ENCODE data around the gene ANGPTL2. TPM values are rescaled to one million over a fixed set of nuclear protein-coding genes. Genes with fewer than 3 reads are reported as not detected.

The ANGPTL2 gene
- total RNA-seq, 2 experiments from 2014 or later = not detected

- Mint-ChIP-seq H3K9me3 (ENCODE audit: insufficient read depth) (no peaks in the 10 kb centered on the region), H3K36me3 (ENCODE audit: low read depth) (no peaks in the 10 kb centered on the region), H3K27ac (no peak overlapping the region), H3K27me3 (ENCODE audit: low read depth) (no peaks in the 10 kb centered on the region), H3K4me1 (ENCODE audit: low read depth) (peaks cover 22% of the 10 kb centered on the region), H3K4me3 (no peak overlapping the region)
- DNase-seq (no peak), ATAC-seq (no peak)
- ChIA-PET CTCF (interaction anchor here (2.1 kb wide), 1 partner anchor 68 kb away, joined by 5 read pairs; no protein-coding TSS in a partner anchor), POLR2A (no interaction called here)
Observed at GRCh38 chr9:127053960-127054359, 68.5 kb downstream of the ANGPTL2 start.

- ATAC-seq = no peak
- CTCF ChIA-PET = no interaction called here
Observed at GRCh38 chr9:127053057-127053821, 69.2 kb downstream of the ANGPTL2 start.

GRCh38 chr9:127051881-127052595 lies 70.4 kb downstream of the ANGPTL2 start:
- no peak for DNase-seq
- peaks cover 3% of the 10 kb centered on the region for H3K36me3 Mint-ChIP-seq (ENCODE audit: low read depth)
- H3K4me1 Mint-ChIP-seq (ENCODE audit: low read depth) = peaks cover 31% of the 10 kb centered on the region
- no peaks in the 10 kb centered on the region for H3K9me3 Mint-ChIP-seq (ENCODE audit: insufficient read depth)
- H3K27ac Mint-ChIP-seq = no peak overlapping the region
- H3K27me3 Mint-ChIP-seq (ENCODE audit: low read depth) = no peaks in the 10 kb centered on the region
- H3K4me3 Mint-ChIP-seq = no peak overlapping the region
- ATAC-seq = no peak
- ChIA-PET POLR2A (no interaction called here), CTCF (no interaction called here)

More at GRCh38 chr9:127053057-127053821, 69.2 kb downstream of the ANGPTL2 start:
- Mint-ChIP-seq H3K27me3 (ENCODE audit: low read depth) (no peaks in the 10 kb centered on the region), H3K27ac (no peak overlapping the region), H3K4me1 (ENCODE audit: low read depth) (peaks cover 26% of the 10 kb centered on the region), H3K4me3 (no peak overlapping the region), H3K36me3 (ENCODE audit: low read depth) (no peaks in the 10 kb centered on the region), H3K9me3 (ENCODE audit: insufficient read depth) (no peaks in the 10 kb centered on the region)
- POLR2A ChIA-PET = no interaction called here
- DNase-seq = no peak

- Mint-ChIP-seq H3K4me1 (ENCODE audit: low read depth) (peaks cover 33% of the 10 kb centered on the region), H3K27me3 (ENCODE audit: low read depth) (peaks cover 4% of the 10 kb centered on the region), H3K27ac (peak overlapping the region; percentile 44), H3K4me3 (no peak overlapping the region), H3K36me3 (ENCODE audit: low read depth) (peaks cover 3% of the 10 kb centered on the region), H3K9me3 (ENCODE audit: insufficient read depth) (no peaks in the 10 kb centered on the region)
- ChIA-PET CTCF (interaction anchor here (1.5 kb wide), 1 partner anchor 110 kb away, joined by 3 read pairs; no protein-coding TSS in a partner anchor), POLR2A (interaction anchor here (0.6 kb wide), 1 partner anchor 129 kb away, joined by 3 read pairs; no protein-coding TSS in a partner anchor)
- no peak for DNase-seq
- ATAC-seq = no peak
Observed at GRCh38 chr9:127050591-127051001, 71.8 kb downstream of the ANGPTL2 start.

GRCh38 chr9:127050152-127050551 lies 72.3 kb downstream of the ANGPTL2 start:
- ChIA-PET POLR2A (interaction anchor here (0.6 kb wide), 1 partner anchor 129 kb away, joined by 3 read pairs; no protein-coding TSS in a partner anchor), CTCF (interaction anchor here (1.5 kb wide), 1 partner anchor 110 kb away, joined by 3 read pairs; no protein-coding TSS in a partner anchor)
- Mint-ChIP-seq H3K4me1 (ENCODE audit: low read depth) (peaks cover 33% of the 10 kb centered on the region), H3K36me3 (ENCODE audit: low read depth) (peaks cover 3% of the 10 kb centered on the region), H3K4me3 (no peak overlapping the region), H3K27ac (no peak overlapping the region), H3K9me3 (ENCODE audit: insufficient read depth) (no peaks in the 10 kb centered on the region), H3K27me3 (ENCODE audit: low read depth) (peaks cover 4% of the 10 kb centered on the region)
- ATAC-seq = no peak
- no peak for DNase-seq

GRCh38 chr9:127049581-127049980 lies 72.9 kb downstream of the ANGPTL2 start:
- Mint-ChIP-seq H3K4me3 (no peak overlapping the region), H3K27me3 (ENCODE audit: low read depth) (peaks cover 6% of the 10 kb centered on the region), H3K9me3 (ENCODE audit: insufficient read depth) (no peaks in the 10 kb centered on the region), H3K36me3 (ENCODE audit: low read depth) (peaks cover 3% of the 10 kb centered on the region), H3K27ac (no peak overlapping the region), H3K4me1 (ENCODE audit: low read depth) (peaks cover 33% of the 10 kb centered on the region)
- CTCF ChIA-PET = interaction anchor here (0.6 to 1.7 kb wide), 12 partner anchors 10 to 220 kb away, joined by 3 to 17 read pairs (median 4); no protein-coding TSS in a partner anchor
- ATAC-seq = no peak
- DNase-seq = no peak
- POLR2A ChIA-PET = interaction anchor here (1.1 kb wide), 1 partner anchor 45 kb away, joined by 4 read pairs; no protein-coding TSS in a partner anchor

- ATAC-seq = peak; percentile 73
- H3K27ac Mint-ChIP-seq = peak overlapping the region; percentile 51
- peak overlapping the region; percentile 13 for H3K4me3 Mint-ChIP-seq
Observed at GRCh38 chr9:127049044-127049443, 73.4 kb downstream of the ANGPTL2 start.

GRCh38 chr9:127047971-127048370 lies 74.5 kb downstream of the ANGPTL2 start:
- Mint-ChIP-seq H3K4me3 (no peak overlapping the region), H3K27me3 (ENCODE audit: low read depth) (peaks cover 9% of the 10 kb centered on the region), H3K9me3 (ENCODE audit: insufficient read depth) (no peaks in the 10 kb centered on the region), H3K36me3 (ENCODE audit: low read depth) (peaks cover 3% of the 10 kb centered on the region), H3K27ac (peak overlapping the region; percentile 31), H3K4me1 (ENCODE audit: low read depth) (peaks cover 33% of the 10 kb centered on the region)
- ChIA-PET CTCF (interaction anchor here (0.9 to 1.7 kb wide), 4 partner anchors 11 to 129 kb away, joined by 4 to 15 read pairs (median 7); no protein-coding TSS in a partner anchor), POLR2A (no interaction called here)
- ATAC-seq = no peak
- DNase-seq = no peak

More at GRCh38 chr9:127049044-127049443, 73.4 kb downstream of the ANGPTL2 start:
- H3K36me3 Mint-ChIP-seq (ENCODE audit: low read depth) = peaks cover 3% of the 10 kb centered on the region
- peak; percentile 48 for DNase-seq
- H3K27me3 Mint-ChIP-seq (ENCODE audit: low read depth) = peaks cover 7% of the 10 kb centered on the region
- peaks cover 33% of the 10 kb centered on the region for H3K4me1 Mint-ChIP-seq (ENCODE audit: low read depth)
- no peaks in the 10 kb centered on the region for H3K9me3 Mint-ChIP-seq (ENCODE audit: insufficient read depth)
- CTCF ChIA-PET = interaction anchor here (0.6 to 1.7 kb wide), 14 partner anchors 11 to 219 kb away, joined by 3 to 17 read pairs (median 4); no protein-coding TSS in a partner anchor
- POLR2A ChIA-PET = interaction anchor here (1.1 kb wide), 1 partner anchor 44 kb away, joined by 4 read pairs; no protein-coding TSS in a partner anchor

GRCh38 chr9:127045148-127045547 lies 77.3 kb downstream of the ANGPTL2 start:
- H3K27ac Mint-ChIP-seq = no peak overlapping the region
- H3K4me1 Mint-ChIP-seq (ENCODE audit: low read depth) = peaks cover 26% of the 10 kb centered on the region
- POLR2A ChIA-PET = no interaction called here
- ATAC-seq = no peak
- DNase-seq = no peak
- peaks cover 3% of the 10 kb centered on the region for H3K36me3 Mint-ChIP-seq (ENCODE audit: low read depth)
- CTCF ChIA-PET = interaction anchor here (0.6 kb wide), 1 partner anchor 111 kb away, joined by 3 read pairs; no protein-coding TSS in a partner anchor
- no peak overlapping the region for H3K4me3 Mint-ChIP-seq
- no peaks in the 10 kb centered on the region for H3K9me3 Mint-ChIP-seq (ENCODE audit: insufficient read depth)
- H3K27me3 Mint-ChIP-seq (ENCODE audit: low read depth) = peaks cover 15% of the 10 kb centered on the region

- Mint-ChIP-seq H3K27me3 (ENCODE audit: low read depth) (peaks cover 13% of the 10 kb centered on the region), H3K27ac (no peak overlapping the region), H3K4me3 (no peak overlapping the region), H3K36me3 (ENCODE audit: low read depth) (no peaks in the 10 kb centered on the region), H3K9me3 (ENCODE audit: insufficient read depth) (no peaks in the 10 kb centered on the region), H3K4me1 (ENCODE audit: low read depth) (no peaks in the 10 kb centered on the region)
- CTCF ChIA-PET = no interaction called here
- POLR2A ChIA-PET = no interaction called here
- ATAC-seq = no peak
- no peak for DNase-seq
Observed at GRCh38 chr9:127039492-127039891, 82.9 kb downstream of the ANGPTL2 start.

GRCh38 chr9:127038531-127038930 lies 83.9 kb downstream of the ANGPTL2 start:
- H3K4me3 Mint-ChIP-seq = no peak overlapping the region
- no peak for ATAC-seq
- no peaks in the 10 kb centered on the region for H3K9me3 Mint-ChIP-seq (ENCODE audit: insufficient read depth)
- DNase-seq = no peak
- H3K36me3 Mint-ChIP-seq (ENCODE audit: low read depth) = no peaks in the 10 kb centered on the region
- no peaks in the 10 kb centered on the region for H3K4me1 Mint-ChIP-seq (ENCODE audit: low read depth)
- CTCF ChIA-PET = interaction anchor here (1.3 to 1.5 kb wide), 2 partner anchors 30 to 53 kb away, joined by 3 to 4 read pairs; no protein-coding TSS in a partner anchor
- POLR2A ChIA-PET = interaction anchor here (0.6 kb wide), 1 partner anchor 17 kb away, joined by 5 read pairs; no protein-coding TSS in a partner anchor
- H3K27ac Mint-ChIP-seq = no peak overlapping the region
- peaks cover 12% of the 10 kb centered on the region for H3K27me3 Mint-ChIP-seq (ENCODE audit: low read depth)
